HTR-8/SVneo (cell line): ENCODE measurements around the gene RANBP9.

Experiments
- DNase-seq: peaks from one replicate; pipeline ENCODE4 v3.0.0; 2011; ENCODE audit warnings: low spot score, mixed read lengths; ENCODE audit not compliant: insufficient read length
- FAIRE-seq: peaks from 2 replicates; lab custom pipeline; 2011; peaks lifted over from hg19 to GRCh38; lab: Jason Lieb, UNC

Gene RANBP9

GRCh38 chr6:13711733-13712598 lies at the start of gene RANBP9:
Gene RANBP9, minus strand, starts transcription at chr6:13711835. Its CDS starts 330 bp downstream, at chr6:13711505.
- DNase-seq: peak; percentile 84
- FAIRE-seq: peak; percentile 95

- no peak for FAIRE-seq
- no peak for DNase-seq
Observed at GRCh38 chr6:13760307-13761304, 49.0 kb upstream of the RANBP9 start.

- FAIRE-seq (no peak), DNase-seq (no peak)
Observed at GRCh38 chr6:13759025-13759424, 47.4 kb upstream of the RANBP9 start.

- DNase-seq: no peak
- FAIRE-seq: no peak
Observed at GRCh38 chr6:13754644-13755043, 43.0 kb upstream of the RANBP9 start.

- FAIRE-seq: no peak
- no peak for DNase-seq
Observed at GRCh38 chr6:13743736-13744127, 32.1 kb upstream of the RANBP9 start.

- FAIRE-seq: no peak
Observed at GRCh38 chr6:13742961-13743735, 31.5 kb upstream of the RANBP9 start.

GRCh38 chr6:13741365-13741764 lies 29.7 kb upstream of the RANBP9 start:
- FAIRE-seq: no peak
- no peak for DNase-seq

More at GRCh38 chr6:13742961-13743735, 31.5 kb upstream of the RANBP9 start:
- DNase-seq: no peak

- FAIRE-seq (no peak), DNase-seq (no peak)
Observed at GRCh38 chr6:13735031-13735430, 23.4 kb upstream of the RANBP9 start.

- FAIRE-seq (no peak), DNase-seq (no peak)
Observed at GRCh38 chr6:13733178-13733887, 21.7 kb upstream of the RANBP9 start.

GRCh38 chr6:13730704-13731103 lies 19.1 kb upstream of the RANBP9 start:
- FAIRE-seq (no peak), DNase-seq (no peak)

- DNase-seq: peak; percentile 72
- FAIRE-seq: peak; percentile 9
Observed at GRCh38 chr6:13729891-13730290, 18.3 kb upstream of the RANBP9 start.

- DNase-seq (no peak), FAIRE-seq (no peak)
Observed at GRCh38 chr6:13725570-13725969, 13.9 kb upstream of the RANBP9 start.

GRCh38 chr6:13725052-13725451 lies 13.4 kb upstream of the RANBP9 start:
- FAIRE-seq: no peak
- DNase-seq: no peak

- FAIRE-seq: no peak
- DNase-seq: no peak
Observed at GRCh38 chr6:13724182-13724581, 12.5 kb upstream of the RANBP9 start.

GRCh38 chr6:13722880-13723279 lies 11.2 kb upstream of the RANBP9 start:
- DNase-seq (no peak), FAIRE-seq (no peak)

GRCh38 chr6:13718123-13718458 lies 6.5 kb upstream of the RANBP9 start:
- FAIRE-seq (no peak), DNase-seq (no peak)

- FAIRE-seq (no peak), DNase-seq (no peak)
Observed at GRCh38 chr6:13716955-13717295, 5.3 kb upstream of the RANBP9 start.

- no peak for DNase-seq
- FAIRE-seq: no peak
Observed at GRCh38 chr6:13716225-13716954, 4.8 kb upstream of the RANBP9 start.

- DNase-seq (no peak), FAIRE-seq (peak; percentile 80)
Observed at GRCh38 chr6:13715444-13715883, 3.8 kb upstream of the RANBP9 start.
